GM12875 (cell line): ENCODE data around the gene MAB21L4.

ENCODE experiments used
- H3K4me3 ChIP-seq: one replicate; pipeline ENCODE4 v1.5.1; 2011; ENCODE audit warnings: low read depth, low read length, control low read depth
- TF ChIP-seq, protein P1 (sequence below): IDR thresholded peaks from 2 replicates; pipeline ENCODE4 v1.5.1; 2011; ENCODE audit warnings: low read depth, mild to moderate bottlenecking, control low read depth, inconsistent platforms, low read length, moderate library complexity, borderline replicate concordance; ENCODE audit not compliant: insufficient read depth

The MAB21L4 gene

DNA sequence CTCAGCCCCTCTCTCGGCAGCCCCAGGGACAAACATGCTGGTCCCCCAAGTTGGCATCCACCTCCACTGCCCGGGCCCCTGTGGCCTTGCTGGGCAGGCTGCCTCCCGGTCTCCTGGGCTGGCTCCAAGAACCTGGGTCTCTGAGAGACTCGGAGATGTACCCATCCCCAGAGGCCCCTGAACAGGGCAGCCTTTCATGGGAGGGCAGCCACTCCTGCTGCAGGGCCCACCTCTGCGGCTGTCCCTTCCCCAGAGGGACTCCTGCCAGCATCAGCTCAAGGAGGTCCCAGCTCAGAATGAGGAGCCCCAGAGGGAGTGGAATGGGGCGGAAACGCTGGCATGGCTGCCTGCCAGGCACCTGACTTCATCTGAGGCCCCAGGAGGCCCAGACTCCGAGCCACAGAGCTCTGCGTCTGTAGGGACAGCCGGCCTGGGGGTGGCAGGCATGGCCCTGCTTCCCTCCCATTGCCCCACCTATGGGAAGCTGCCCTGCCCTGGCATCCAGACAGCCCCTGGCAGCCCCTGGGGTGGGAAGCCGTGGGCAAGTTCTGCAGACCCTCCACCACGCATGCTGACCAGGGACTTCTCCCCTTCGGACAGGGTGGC lies 9.3 kb upstream of the MAB21L4 start:
- TF ChIP-seq, protein P1, sequence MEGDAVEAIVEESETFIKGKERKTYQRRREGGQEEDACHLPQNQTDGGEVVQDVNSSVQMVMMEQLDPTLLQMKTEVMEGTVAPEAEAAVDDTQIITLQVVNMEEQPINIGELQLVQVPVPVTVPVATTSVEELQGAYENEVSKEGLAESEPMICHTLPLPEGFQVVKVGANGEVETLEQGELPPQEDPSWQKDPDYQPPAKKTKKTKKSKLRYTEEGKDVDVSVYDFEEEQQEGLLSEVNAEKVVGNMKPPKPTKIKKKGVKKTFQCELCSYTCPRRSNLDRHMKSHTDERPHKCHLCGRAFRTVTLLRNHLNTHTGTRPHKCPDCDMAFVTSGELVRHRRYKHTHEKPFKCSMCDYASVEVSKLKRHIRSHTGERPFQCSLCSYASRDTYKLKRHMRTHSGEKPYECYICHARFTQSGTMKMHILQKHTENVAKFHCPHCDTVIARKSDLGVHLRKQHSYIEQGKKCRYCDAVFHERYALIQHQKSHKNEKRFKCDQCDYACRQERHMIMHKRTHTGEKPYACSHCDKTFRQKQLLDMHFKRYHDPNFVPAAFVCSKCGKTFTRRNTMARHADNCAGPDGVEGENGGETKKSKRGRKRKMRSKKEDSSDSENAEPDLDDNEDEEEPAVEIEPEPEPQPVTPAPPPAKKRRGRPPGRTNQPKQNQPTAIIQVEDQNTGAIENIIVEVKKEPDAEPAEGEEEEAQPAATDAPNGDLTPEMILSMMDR: no peak
- no peak overlapping the region for H3K4me3 ChIP-seq

DNA sequence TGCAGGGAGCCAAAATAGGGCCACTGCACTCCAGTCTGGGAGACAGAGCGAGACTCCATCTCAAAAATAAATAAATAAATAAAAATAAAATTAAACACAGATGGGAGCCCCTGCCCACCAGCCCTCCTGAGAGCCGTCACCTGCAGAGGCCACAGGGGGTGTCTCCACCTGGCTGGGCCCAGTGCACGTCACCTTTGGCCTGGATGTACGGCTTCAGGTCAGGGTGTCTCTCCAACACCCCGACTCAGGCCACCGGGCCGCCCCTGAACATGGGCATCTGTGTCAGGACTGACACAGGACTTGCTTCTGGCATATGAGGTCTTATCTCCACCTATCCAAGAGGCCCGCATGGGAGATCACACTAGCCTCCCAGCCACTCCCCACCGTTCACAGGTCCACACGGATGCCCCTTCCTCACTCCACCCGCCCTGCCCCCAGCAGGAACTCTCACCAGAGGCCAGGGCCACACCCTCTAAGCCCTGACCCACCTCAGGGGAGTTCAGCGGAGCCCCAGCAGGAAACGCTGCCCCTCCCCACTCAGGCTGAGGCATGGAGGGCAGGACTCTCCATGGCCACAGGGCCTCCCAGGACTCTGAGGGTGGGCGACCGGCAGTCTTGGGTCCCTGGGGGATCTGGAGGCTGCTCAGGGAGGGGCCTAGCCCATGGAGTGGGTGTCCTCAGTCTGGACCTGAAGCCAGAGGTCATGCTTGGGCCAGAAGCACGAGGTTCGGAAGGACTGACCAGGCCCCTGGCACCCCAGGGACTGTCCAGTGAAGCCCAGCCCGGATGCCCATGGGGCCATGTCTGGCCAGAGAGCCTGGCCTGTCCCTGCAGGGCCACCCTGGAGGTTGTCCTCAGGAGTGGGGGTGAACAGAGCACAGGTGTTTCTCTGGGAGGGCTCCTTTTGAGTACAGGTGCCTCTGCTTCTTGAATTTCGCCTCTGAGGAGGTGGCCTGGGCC lies 8.5 kb upstream of the MAB21L4 start:
- no peak overlapping the region for H3K4me3 ChIP-seq
- TF ChIP-seq, protein P1: no peak

DNA sequence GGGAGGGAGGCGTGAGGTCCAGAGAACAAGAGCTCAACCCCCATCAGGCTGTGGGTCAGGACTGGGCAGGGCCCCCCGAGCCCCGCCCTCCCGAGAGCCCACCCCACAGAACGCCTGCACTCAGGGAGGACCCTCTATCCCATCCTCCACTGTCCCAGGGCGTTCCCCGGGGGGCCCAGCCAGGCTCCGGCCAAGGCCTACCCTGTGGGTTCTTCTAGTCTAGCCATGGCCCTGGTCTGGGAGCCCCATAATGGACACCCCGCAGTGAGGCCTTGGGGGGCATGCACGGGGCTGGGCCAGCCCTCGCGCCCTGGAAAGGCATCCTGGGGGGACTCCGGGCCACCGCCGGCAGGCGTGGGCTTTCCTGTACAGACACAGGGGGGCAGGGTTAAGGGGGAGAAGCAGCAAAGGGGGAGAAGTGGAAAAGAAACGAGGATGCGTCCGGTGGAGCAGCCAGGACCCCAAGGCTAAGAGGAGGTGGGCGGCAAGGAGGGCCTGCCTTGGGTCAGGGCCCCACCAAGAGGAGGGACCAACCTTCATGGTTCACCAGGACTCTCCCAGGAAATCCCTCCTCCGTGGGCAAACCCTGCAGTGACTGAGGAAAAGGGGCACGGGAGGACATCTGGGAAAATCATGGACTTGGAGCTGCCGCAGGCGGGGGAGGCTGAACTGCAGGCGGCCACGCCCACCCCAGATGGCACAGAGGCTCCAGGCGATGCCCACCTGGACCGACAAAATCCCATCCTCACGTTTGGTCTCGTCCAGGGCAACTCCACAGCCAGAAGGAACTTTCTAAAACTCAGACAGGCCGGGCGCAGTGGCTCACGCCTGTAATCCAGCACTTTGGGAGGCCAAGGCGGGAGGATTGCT lies 7.5 kb upstream of the MAB21L4 start:
- H3K4me3 ChIP-seq: no peak overlapping the region
- TF ChIP-seq, protein P1: no peak

DNA sequence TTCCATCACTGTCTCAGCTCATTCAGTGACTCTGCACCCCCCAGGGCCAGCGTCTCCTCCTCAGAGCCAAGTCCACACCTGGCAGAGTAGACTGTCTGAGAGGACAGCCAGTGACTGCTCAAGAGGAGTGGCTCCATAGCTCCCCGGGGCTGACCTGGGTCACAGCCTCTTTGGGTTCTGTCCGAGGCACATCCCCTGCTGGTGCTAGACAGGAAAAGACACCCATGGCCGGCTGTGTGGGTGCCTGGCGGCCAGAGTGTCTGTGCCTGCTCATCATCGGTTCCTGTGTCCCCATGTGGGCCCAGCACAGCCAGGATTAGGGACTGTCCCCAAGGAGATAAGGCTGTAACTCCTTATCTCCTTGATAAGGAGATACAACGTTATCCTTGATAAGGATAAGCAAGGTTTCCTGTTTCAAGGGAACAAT lies 6.7 kb upstream of the MAB21L4 start:
- TF ChIP-seq, protein P1: no peak

DNA sequence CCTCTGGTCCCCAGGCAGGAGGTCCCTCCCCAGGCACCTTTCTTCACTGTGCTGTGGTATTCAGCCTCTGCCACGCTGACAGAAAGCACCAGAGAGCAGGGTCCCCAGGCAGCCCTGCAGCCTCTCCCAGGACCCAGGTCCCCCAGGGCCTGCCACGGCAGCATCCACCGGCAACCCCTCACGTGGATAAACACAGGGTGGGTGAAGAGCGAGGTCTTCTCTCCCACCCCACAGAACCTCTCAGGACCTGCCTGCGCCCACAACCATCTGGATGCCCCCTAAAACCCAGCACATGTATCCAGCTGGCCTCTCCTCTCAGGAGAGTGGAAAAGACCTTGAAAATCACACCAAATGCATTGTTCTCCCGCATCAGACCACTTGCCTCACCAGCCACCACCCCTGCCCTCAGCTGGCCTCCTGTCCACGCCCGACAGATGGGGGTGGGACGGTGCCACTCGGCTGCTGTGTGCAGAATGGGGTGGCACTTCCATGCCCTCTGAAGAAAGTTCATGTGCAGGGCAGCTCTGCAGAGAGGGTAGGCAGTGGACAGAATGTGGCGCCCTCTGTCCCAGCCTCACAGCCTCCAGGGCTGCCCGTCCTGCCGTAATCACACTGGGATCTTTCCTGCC lies 6.1 kb upstream of the MAB21L4 start:
- TF ChIP-seq, protein P1: no peak
- H3K4me3 ChIP-seq: no peak overlapping the region

More for the DNA sequence above, 6.7 kb upstream of the MAB21L4 start:
- H3K4me3 ChIP-seq: no peak overlapping the region

DNA sequence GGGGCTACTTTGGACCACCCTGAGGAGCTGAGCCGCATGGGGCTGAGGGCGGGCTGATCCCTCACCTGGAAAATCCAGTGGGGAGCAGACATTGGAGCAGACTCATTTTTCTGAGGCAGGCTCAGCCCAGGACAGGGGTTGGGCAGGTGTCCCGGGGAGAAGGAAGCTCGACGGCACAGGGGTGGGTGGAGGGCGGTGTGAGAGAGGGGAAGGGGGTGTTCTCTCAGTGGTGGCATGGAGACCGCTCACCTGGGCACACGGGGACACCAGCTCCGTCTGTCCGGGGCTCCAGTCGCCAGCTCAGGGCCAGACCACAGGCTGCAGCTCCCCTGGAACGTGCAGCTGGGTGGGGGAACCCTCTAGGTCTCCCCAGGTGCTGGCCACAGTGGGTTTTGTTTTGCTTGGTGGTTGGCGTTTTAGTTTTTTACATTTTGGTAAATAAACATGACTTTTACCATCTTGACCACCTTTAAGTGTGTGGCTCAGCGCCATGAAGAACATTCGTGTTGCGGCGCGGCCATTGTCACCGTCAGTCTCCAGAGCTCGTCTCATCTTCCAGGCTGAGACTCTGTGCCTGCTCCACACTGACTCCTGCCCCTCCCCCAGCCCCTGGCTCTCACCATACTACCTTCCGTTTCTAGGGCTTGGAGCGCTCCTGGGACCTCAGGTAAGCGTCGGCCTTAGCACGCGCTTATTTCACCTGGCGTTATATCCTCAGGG lies 4.3 kb upstream of the MAB21L4 start:
- no peak overlapping the region for H3K4me3 ChIP-seq
- TF ChIP-seq, protein P1: no peak
